Breast epithelium (tissue), 3 donors: ENCODE measurements around the gene MAPK8.

ENCODE experiments used
- CTCF ChIP-seq, 3 donors: fragments of 450-650 bp; IDR thresholded peaks; one replicate each; pipeline ENCODE4 v1.5.1; 2016 to 2017; ENCODE audit warnings: antibody characterized with exemption in 3 of 3, mild to moderate bottlenecking in 3 of 3, moderate library complexity in 3 of 3
- POLR2A ChIP-seq: fragments of 450-650 bp; IDR thresholded peaks from one replicate; pipeline ENCODE4 v1.6.1; 2016; ENCODE audit warnings: antibody characterized with exemption, mild to moderate bottlenecking, moderate library complexity

- TF ChIP-seq POLR2A, result no peak
- no peak for TF ChIP-seq CTCF (IDR thresholded peaks at IDR 0.05)
Measured at GRCh38 chr10:48414778-48415177, 108.3 kb downstream of the MAPK8 start.
